ENCODE data around the gene ACBD4.

The ACBD4 gene

DNA sequence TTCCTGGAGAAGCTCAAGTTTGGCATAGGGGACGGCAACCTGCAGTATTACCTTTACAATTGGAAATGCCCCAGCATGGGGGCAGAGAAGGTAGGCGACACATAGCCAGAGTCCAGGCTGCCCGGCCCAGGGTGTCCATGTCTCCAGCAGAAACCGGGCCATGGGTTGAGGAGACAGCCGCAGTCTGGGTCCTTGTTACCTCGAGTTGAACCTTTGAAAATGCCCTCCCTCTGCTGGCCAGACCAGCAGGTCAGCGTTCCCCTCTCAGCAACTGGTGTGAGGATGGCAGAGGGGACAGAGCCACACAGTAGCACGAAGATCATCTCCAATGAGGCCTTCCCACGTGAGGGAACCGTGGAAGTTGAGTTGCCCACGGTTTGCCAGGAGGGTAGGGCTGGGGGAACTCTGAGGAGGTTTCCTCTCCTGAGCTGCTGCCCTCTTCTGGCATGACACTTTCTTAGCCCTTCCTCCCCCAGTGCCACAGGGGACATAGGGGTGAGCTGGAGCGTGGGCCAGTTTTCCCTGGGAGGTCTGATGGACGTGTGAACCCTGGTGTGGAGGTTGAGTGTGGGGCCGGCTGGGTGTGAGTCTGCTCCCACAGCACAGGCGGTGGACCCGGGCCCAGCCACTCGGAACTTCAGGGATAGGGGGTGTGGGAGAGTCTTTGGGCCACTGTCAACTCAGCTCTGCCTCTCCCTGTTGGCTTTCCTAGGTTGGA lies 30.4 kb upstream of the ACBD4 start:
- peaks cover 65% of the 10 kb centered on the region for H3K36me3 ChIP-seq (ENCODE audit: insufficient read depth, low read length)

GRCh38 chr17:45106096-45106495 lies 29.4 kb upstream of the ACBD4 start:
- no peaks in the 10 kb centered on the region for H3K9me3 ChIP-seq (replicated peaks; ENCODE audit: low read length)
- H3K9ac ChIP-seq (ENCODE audit: low read depth, low read length), result no peak overlapping the region
- no peak overlapping the region for H3K4me2 ChIP-seq (ENCODE audit: low read length)
- no peaks in the 10 kb centered on the region for H3K27me3 ChIP-seq (ENCODE audit: control insufficient read depth, insufficient read depth, low read length)
- no peak overlapping the region for H3K4me3 ChIP-seq (ENCODE audit: low read length)
- H3K4me1 ChIP-seq (ENCODE audit: control insufficient read depth, insufficient read depth, low read length), result peaks cover 17% of the 10 kb centered on the region
- H3K36me3 ChIP-seq (ENCODE audit: insufficient read depth, low read length), result peaks cover 65% of the 10 kb centered on the region

More for the DNA sequence above, 30.4 kb upstream of the ACBD4 start:
- H3K4me3 ChIP-seq (ENCODE audit: low read length), result no peak overlapping the region
- no peaks in the 10 kb centered on the region for H3K9me3 ChIP-seq (replicated peaks; ENCODE audit: low read length)
- peaks cover 16% of the 10 kb centered on the region for H3K4me1 ChIP-seq (ENCODE audit: control insufficient read depth, insufficient read depth, low read length)
- no peak overlapping the region for H3K4me2 ChIP-seq (ENCODE audit: low read length)
- H3K9ac ChIP-seq (ENCODE audit: low read depth, low read length), result no peak overlapping the region
- no peaks in the 10 kb centered on the region for H3K27me3 ChIP-seq (ENCODE audit: control insufficient read depth, insufficient read depth, low read length)

GRCh38 chr17:45106582-45106981 lies 28.9 kb upstream of the ACBD4 start:
- H3K9ac ChIP-seq (ENCODE audit: low read depth, low read length), result no peak overlapping the region
- H3K9me3 ChIP-seq (replicated peaks; ENCODE audit: low read length), result no peaks in the 10 kb centered on the region
- no peak overlapping the region for H3K4me2 ChIP-seq (ENCODE audit: low read length)
- H3K36me3 ChIP-seq (ENCODE audit: insufficient read depth, low read length), result peaks cover 63% of the 10 kb centered on the region
- peaks cover 19% of the 10 kb centered on the region for H3K4me1 ChIP-seq (ENCODE audit: control insufficient read depth, insufficient read depth, low read length)
- no peak overlapping the region for H3K4me3 ChIP-seq (ENCODE audit: low read length)
- no peaks in the 10 kb centered on the region for H3K27me3 ChIP-seq (ENCODE audit: control insufficient read depth, insufficient read depth, low read length)

DNA sequence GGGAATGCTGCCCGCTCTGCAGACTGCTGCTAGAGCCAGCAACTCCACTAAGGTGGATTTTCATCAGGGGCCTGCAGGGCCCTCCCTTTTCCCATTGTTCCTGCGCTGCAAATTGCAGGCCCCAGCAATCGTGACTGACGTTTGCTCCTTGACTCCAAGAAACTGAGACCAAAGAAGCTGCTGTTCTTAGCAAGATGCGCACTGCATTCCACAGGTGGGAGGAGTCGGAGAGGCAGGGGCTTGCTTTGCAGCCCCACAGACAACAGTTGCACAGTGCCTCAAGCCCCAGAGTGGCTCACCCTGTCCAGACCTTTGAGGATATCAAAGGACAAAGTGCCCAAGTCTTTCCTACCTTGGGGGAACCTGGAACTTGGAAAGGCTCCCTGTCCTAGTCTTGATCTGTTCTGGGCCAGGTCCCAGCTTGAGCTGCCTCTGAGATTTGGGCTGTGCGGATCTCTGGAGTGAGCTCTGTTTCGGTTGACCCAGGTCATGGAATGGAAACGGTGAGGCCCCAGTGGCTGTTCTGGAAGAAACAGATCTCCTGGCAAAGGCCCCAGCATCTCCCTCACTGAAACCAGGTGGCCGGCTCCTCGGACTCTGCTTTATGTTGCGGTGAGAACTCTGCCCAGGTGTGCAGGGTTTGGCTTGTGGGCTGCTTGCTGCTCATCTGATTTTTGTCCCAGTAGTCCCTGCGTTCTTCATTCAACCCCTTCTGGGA lies 28.0 kb upstream of the ACBD4 start:
- peaks cover 65% of the 10 kb centered on the region for H3K36me3 ChIP-seq (ENCODE audit: insufficient read depth, low read length)

DNA sequence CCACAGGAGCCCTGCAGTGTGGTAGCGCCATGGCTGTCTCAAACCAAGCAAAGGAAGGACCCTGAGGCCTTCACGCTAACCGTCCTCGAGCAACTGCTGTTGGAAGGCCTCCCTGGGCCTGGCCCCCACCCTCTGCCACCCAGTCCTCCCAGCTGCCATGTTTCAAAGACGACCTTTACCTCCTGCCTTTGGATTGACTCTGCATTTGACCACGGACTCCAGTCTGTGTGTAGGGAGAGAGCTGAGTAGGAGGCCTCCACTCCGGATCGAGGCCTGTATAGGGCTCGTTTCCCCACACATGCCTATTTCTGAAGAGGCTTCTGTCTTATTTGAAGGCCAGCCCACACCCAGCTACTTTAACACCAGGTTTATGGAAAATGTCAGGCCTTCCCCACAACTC lies 27.4 kb upstream of the ACBD4 start:
- Histone ChIP-seq H3K36me3 (ENCODE audit: insufficient read depth, low read length) (peaks cover 64% of the 10 kb centered on the region), H3K9ac (ENCODE audit: low read depth, low read length) (no peak overlapping the region), H3K9me3 (replicated peaks; ENCODE audit: low read length) (no peaks in the 10 kb centered on the region), H3K27me3 (ENCODE audit: control insufficient read depth, insufficient read depth, low read length) (no peaks in the 10 kb centered on the region), H3K4me2 (ENCODE audit: low read length) (no peak overlapping the region), H3K4me3 (ENCODE audit: low read length) (no peak overlapping the region), H3K4me1 (ENCODE audit: control insufficient read depth, insufficient read depth, low read length) (peaks cover 6% of the 10 kb centered on the region)

More for the DNA sequence above, 28.0 kb upstream of the ACBD4 start:
- Histone ChIP-seq H3K9me3 (replicated peaks; ENCODE audit: low read length) (no peaks in the 10 kb centered on the region), H3K27me3 (ENCODE audit: control insufficient read depth, insufficient read depth, low read length) (no peaks in the 10 kb centered on the region), H3K9ac (ENCODE audit: low read depth, low read length) (no peak overlapping the region), H3K4me1 (ENCODE audit: control insufficient read depth, insufficient read depth, low read length) (peaks cover 11% of the 10 kb centered on the region), H3K4me2 (ENCODE audit: low read length) (no peak overlapping the region), H3K4me3 (ENCODE audit: low read length) (no peak overlapping the region)

DNA sequence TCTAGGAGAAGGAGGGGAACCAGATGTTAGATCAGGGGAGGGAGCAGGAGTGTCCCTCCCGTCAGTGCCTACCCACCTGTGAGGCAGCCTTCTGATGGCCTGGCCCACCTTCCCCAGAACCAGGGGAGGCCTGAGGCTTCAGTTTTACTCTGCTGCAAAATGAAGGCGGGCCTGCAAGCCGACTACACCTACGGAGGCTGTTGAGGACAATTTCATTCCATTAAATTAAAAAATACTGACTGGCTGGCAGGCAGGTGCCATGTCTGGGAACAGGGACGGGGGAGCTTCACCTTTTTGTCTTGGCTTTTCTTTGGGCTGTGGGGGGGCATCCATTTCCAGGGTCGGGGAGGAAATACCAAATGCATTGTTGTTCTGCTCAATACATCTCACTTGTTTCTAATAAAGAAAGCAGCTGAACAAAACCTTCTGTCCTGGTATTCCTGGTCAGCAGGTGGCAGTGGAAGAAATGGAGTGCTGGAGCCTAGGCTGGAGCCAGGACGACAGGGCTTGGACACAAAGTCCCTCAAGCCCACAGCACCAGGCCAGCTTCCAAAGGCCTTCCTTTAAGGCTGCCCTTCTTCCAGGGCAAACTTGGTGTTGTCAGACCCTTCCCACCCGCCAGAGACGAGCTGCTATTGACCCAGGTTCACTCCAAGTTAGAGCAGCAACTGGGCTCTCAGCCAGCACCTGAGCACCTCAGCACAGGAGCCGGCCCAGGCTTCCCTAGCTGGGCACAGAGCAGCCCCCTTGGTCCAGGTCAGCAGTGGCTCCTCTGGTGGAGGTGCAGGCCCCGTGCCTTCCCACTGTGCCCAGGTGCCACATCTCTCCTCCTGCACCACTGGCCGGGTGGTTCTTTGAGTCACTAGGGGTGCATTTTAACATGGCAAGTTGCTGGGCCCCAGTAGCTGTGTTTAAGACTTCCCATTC lies 26.6 kb upstream of the ACBD4 start:
- H3K36me3 ChIP-seq (ENCODE audit: insufficient read depth, low read length), result peaks cover 62% of the 10 kb centered on the region
- H3K9me3 ChIP-seq (replicated peaks; ENCODE audit: low read length), result no peaks in the 10 kb centered on the region
- H3K4me2 ChIP-seq (ENCODE audit: low read length), result no peak overlapping the region
- H3K9ac ChIP-seq (ENCODE audit: low read depth, low read length), result no peak overlapping the region
- H3K27me3 ChIP-seq (ENCODE audit: control insufficient read depth, insufficient read depth, low read length), result no peaks in the 10 kb centered on the region
- peaks cover 6% of the 10 kb centered on the region for H3K4me1 ChIP-seq (ENCODE audit: control insufficient read depth, insufficient read depth, low read length)
- H3K4me3 ChIP-seq (ENCODE audit: low read length), result no peak overlapping the region

GRCh38 chr17:45110676-45111611 lies 24.5 kb upstream of the ACBD4 start:
- H3K9me3 ChIP-seq (replicated peaks; ENCODE audit: low read length), result no peaks in the 10 kb centered on the region
- H3K9ac ChIP-seq (ENCODE audit: low read depth, low read length), result peak overlapping the region; percentile 18
- peaks cover 6% of the 10 kb centered on the region for H3K4me1 ChIP-seq (ENCODE audit: control insufficient read depth, insufficient read depth, low read length)
- no peaks in the 10 kb centered on the region for H3K27me3 ChIP-seq (ENCODE audit: control insufficient read depth, insufficient read depth, low read length)
- no peak overlapping the region for H3K4me2 ChIP-seq (ENCODE audit: low read length)
- H3K4me3 ChIP-seq (ENCODE audit: low read length), result no peak overlapping the region
- H3K36me3 ChIP-seq (ENCODE audit: insufficient read depth, low read length), result peaks cover 45% of the 10 kb centered on the region

GRCh38 chr17:45111850-45112249 lies 23.6 kb upstream of the ACBD4 start:
- H3K9ac ChIP-seq (ENCODE audit: low read depth, low read length), result no peak overlapping the region
- H3K4me3 ChIP-seq (ENCODE audit: low read length), result no peak overlapping the region
- no peaks in the 10 kb centered on the region for H3K27me3 ChIP-seq (ENCODE audit: control insufficient read depth, insufficient read depth, low read length)
- peaks cover 40% of the 10 kb centered on the region for H3K36me3 ChIP-seq (ENCODE audit: insufficient read depth, low read length)
- H3K4me1 ChIP-seq (ENCODE audit: control insufficient read depth, insufficient read depth, low read length), result peaks cover 6% of the 10 kb centered on the region
- H3K9me3 ChIP-seq (replicated peaks; ENCODE audit: low read length), result no peaks in the 10 kb centered on the region
- no peak overlapping the region for H3K4me2 ChIP-seq (ENCODE audit: low read length)

DNA sequence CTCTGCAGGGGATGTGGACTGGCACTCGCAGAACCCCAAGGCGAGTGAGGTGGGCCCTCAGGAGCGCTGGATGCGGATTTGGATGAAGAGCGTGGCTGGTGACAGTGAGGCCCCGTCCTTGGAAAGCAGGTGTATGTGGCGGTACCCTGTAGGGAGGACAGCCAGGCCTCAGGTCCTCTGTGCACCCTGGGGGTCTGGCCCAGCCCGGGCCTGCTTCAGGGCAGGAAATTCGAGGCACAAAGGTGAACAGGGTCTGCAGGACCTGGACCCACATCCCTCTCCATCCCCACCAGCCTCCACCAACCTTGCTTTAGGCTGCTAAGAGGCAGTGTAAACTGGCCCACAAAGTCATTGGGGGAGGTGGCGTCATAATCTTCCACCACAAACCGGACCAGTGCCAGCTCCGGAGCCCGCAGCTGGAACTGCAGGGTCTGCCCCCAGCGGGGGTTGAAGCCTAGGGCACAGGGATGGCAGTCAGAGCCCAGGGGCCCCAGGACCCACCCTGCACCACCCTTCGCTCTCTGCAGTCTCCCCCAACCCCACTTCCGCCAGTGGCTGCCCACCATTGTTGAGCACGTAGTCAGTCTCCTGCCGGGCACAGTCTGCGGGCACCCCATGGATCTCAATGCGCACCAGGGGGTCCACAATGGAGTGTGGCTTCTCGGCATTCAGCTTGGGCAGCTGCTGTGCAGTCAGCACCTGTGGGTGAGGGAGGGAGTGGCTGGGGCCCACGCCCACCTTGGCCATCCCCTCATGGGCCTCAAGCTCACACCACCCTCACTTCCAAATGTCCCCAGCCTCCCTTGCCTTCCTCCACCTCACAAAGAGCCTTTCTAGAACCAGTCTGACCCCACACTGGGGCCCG lies 22.7 kb upstream of the ACBD4 start:
- Histone ChIP-seq H3K4me1 (ENCODE audit: control insufficient read depth, insufficient read depth, low read length) (peaks cover 6% of the 10 kb centered on the region), H3K9me3 (replicated peaks; ENCODE audit: low read length) (no peaks in the 10 kb centered on the region), H3K27me3 (ENCODE audit: control insufficient read depth, insufficient read depth, low read length) (no peaks in the 10 kb centered on the region), H3K36me3 (ENCODE audit: insufficient read depth, low read length) (peaks cover 36% of the 10 kb centered on the region), H3K4me3 (ENCODE audit: low read length) (no peak overlapping the region), H3K9ac (ENCODE audit: low read depth, low read length) (no peak overlapping the region), H3K4me2 (ENCODE audit: low read length) (no peak overlapping the region)

- H3K4me1 ChIP-seq (ENCODE audit: control insufficient read depth, insufficient read depth, low read length), result peaks cover 6% of the 10 kb centered on the region
- H3K27me3 ChIP-seq (ENCODE audit: control insufficient read depth, insufficient read depth, low read length), result no peaks in the 10 kb centered on the region
- H3K9me3 ChIP-seq (replicated peaks; ENCODE audit: low read length), result no peaks in the 10 kb centered on the region
- H3K4me2 ChIP-seq (ENCODE audit: low read length), result no peak overlapping the region
- H3K9ac ChIP-seq (ENCODE audit: low read depth, low read length), result no peak overlapping the region
- peaks cover 35% of the 10 kb centered on the region for H3K36me3 ChIP-seq (ENCODE audit: insufficient read depth, low read length)
- no peak overlapping the region for H3K4me3 ChIP-seq (ENCODE audit: low read length)
Observed at GRCh38 chr17:45113424-45113754, 22.1 kb upstream of the ACBD4 start.

All from skeletal muscle satellite cell (primary cell).